ENCODE data around the gene NEDD4L.
"Not testable (repeated sequence)": the region's sequence is repeated elsewhere in the genome, so short reads cannot be mapped to it uniquely, and the experiment has no call there.

NEDD4L gene

DNA sequence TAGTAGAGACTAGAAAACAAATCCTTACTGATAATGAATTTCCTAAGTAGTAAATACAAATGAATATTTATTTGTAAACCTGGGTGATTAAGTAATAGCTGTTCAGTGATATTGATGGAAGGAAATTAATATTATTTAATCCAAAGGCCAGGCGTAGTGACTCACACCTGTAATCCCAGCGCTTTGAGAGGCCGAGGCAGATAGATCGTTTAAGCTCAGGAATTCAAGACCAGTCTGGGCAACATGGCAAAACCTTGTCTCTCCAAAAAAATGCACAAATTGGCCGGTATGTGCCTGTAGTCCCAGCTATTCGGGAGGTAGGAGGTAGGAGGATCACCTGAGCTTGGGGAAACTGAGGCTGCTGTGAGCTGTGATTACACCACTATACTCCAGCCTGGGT is 228.2 kb downstream of the NEDD4L start:
- no peak for DNase-seq

DNA sequence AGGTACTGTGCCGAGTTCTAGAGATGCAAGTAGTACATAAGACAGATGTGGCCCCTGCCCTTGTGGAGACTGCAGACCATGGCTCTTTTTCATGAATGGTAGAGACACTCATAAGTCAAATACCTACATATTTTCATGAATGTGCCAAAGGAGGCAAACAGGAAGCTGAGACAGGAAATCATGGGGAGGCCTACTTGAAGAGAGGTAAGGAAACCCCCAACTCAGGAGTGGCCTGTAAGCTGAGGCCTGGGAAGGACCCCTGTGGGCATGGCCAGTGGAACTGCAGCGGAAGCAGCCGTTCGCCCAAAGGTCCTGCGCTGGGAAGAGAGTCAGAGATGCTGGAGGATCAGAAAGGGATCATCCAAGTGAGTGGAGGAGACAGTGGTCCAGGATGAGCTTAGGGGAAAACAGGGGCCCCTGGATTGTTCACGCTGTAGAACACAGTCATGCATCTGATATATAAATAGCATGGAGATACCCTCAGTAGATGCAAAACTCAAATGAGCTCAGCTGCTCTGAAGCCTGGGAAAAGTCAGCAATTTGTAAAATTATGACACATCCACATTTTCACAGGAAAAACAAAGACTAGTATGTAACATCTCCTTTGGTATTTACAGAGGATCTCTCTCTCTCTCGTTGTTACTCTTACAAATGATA is 228.9 kb downstream of the NEDD4L start:
- no peak for DNase-seq

GRCh38 chr18:58275176-58275575 is 231.2 kb downstream of the NEDD4L start:
- no peak for DNase-seq

DNA sequence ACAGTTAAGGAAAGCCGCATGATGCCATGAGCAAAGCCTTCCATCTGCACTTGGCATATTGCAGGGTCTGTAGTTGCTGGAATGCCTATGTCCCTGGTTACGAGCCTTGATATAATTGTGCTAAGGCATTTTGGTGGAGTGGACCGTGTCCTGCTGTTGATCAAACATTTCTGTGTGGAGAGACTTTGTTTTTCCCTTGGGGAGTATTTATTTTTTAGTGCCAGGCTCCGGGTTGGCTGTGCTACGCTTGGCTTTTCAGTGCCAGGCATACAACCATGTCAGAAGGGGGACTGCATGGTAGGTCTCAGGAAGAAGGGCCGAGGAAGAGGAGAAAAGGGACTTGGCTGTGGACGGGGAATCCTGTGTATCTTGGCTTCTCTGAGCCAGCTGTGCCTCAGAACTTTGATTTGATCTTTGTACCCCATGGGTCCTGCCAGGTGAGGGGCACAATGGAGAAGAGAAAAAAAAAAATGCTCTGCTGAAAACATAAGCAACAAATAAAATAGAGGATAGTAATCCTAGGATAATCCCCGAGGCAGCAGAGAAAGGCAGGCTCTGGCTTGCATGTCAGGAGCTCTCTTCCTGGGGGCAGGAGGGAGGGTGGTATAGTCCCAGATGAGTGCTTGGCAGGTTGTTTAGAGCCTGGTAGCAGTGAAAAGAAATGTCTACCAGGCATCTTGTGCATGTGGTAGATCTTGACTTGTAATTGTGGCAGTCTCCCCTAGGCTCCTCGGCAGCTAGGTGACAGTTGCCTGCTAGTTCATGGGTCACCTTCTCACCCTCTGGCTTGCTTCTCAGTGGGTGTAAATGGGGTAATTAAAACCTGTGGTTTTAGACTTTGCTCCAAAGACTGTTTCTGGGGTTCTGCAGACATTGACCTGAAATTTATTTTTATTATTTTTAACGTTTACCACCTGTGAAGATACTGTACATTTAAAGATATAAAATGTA is 233.0 kb downstream of the NEDD4L start:
- DNase-seq, result no peak

DNA sequence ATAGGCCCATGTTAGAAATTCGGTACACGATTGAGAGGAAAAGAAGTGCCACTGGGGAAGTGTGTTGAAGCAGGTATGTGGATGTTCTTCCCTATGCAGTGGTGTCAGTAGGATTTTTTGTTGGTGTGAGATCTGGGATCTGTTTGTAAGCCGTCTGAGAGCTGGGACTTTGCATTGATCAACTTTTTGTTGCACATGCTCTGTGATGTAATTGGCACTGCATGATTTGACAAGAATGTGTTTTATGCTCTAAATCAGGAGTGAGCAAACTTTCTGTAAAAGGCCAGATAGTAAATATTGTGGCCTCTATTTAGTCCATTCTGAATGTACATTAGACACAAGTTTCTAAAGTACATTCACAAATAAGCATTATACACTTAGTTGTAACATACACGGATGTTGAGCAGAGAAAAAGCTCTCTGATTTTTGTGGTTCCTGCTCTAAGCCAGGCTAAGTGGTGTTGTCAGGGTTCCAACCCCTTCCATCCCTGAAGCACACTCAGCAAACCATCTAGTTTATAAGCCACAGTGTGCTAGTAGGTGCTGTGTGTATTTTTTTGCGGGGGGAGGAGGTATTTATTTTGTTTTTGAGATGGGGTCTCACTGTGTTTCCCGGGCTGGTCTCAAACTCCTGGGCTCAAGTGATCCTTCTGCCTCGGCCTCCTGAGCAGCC is 235.6 kb downstream of the NEDD4L start:
- no peak for DNase-seq

DNA sequence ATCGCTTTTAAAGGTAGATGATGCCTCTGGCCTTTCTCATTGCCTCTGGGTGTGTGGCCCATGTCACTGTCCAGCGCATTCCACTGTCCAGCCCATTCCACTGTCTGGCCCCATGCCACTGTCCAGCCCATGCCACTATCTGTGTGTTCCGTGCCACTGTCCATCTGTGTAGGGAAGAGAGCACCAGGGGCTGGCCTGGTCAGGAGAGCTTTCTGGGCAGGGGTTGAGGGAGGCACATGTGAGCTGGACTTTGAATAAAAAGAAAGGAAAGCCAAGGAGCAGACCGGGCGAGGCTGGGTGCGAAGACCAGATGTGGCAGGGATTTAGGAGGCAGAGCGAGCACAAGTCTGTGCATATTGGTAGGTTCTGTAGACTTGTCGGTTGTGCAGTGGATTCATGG is 236.2 kb downstream of the NEDD4L start:
- no peak for DNase-seq

GRCh38 chr18:58282872-58283271 is 238.8 kb downstream of the NEDD4L start:
- DNase-seq, result not testable (repeated sequence)

DNA sequence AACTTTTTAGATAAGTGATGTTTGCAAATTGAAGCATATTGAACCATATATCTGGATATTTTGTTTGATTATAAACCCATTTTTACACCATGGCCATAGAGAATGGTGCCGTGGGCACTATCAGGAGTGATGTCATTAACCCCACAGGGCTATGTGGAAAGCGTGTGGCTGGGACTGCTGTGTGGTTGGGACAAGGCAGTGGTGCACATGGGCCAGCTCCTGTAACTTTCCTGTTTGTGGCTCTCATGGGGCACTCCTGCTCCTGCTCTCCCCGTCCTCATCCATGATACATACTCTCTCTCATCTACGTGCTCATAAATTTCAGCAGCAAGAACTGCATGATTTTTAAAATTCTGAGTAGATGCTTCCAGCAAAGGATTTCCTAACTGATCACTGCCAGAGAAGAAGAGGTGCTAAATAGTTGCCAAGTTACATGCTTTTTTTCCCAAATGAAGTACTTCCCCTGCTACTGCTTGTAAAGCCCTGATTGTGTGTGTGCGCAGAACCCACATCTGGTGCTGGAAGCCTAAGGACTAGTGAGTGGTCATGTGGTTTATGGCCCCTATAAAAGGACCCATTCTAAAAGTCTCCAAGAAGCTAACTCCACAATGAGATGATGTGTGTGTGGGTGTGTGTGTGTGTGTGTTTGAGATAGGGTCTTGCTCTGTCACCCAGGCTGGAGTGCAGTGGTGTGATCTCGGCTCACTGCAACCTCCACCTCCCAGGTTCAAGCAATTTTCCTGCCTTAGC is 240.8 kb downstream of the NEDD4L start:
- DNase-seq, result no peak

DNA sequence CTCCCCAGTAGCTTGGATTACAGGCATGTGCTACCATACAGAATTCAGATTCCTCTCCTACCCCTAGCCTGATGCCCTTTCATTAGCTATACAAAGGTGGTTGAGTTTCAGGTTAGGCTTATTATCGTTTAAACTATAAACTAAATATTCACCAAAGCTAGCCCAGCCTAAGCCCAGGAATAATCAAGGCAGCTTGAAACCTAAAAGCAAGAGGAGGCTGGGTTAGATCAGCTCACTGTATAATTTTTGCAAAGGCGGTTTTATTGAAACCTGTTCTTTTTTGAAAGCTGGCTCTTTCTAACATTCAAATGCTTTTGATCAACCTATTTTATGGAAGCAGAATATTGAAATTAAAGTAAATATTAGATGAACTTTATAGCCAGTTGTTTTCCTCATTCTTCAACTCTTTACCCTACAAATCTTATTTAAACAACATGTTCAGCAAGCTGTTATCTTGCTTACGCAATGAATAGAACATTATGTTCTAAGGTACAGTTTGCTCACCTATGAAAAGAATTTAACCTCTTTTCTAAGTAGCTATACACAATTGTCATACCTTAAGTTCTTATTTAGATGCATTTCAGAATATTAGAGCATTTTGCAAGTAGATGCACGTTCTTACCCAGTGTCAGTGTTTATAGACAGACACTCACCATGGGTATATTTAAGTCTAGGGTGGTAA is 241.6 kb downstream of the NEDD4L start:
- DNase-seq, result no peak

- DNase-seq, result no peak
Observed at GRCh38 chr18:58286632-58287352, 242.8 kb downstream of the NEDD4L start.

DNA sequence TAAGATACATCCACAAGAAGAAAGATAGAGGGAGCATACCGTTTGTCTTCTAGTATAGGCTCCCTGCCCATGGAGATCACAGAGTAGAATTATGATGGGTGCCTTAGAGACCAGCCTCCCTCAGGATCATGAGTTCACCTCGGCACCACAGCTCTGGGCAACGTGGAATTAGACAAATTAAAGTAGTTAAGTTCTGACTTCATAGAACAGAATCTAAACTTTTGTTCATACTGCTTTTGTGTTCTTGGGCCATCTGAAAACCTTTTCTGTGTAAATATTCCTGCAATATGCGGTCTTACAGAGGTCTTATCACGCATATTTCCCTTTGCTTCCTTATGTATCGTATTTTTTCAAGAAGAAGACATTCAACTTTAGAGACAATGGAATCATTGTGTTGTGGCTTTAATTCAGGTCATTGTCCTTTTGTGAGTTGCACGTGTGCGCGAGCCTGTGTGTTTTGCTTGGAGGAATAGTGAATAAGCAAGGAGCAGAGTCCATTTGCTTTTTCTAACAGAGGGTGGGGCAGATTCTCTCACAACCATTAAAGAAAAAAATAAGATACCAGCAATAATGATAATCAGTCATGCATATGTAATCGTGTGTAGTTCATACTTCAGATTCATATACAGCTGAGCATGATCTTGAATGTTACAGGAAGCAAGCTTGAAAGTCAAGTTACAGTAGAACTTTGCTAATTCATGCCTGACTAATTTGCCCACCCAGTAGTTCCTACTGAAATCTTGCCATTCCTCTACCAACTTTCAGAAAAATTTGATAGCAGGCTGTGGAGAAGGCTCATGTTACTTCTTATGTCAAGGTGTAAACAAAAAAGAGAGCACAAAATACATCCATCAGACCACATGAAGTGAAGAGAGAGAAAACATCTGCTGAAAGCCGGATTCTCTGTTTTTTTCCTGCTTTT is 243.6 kb downstream of the NEDD4L start:
- DNase-seq, result no peak

DNA sequence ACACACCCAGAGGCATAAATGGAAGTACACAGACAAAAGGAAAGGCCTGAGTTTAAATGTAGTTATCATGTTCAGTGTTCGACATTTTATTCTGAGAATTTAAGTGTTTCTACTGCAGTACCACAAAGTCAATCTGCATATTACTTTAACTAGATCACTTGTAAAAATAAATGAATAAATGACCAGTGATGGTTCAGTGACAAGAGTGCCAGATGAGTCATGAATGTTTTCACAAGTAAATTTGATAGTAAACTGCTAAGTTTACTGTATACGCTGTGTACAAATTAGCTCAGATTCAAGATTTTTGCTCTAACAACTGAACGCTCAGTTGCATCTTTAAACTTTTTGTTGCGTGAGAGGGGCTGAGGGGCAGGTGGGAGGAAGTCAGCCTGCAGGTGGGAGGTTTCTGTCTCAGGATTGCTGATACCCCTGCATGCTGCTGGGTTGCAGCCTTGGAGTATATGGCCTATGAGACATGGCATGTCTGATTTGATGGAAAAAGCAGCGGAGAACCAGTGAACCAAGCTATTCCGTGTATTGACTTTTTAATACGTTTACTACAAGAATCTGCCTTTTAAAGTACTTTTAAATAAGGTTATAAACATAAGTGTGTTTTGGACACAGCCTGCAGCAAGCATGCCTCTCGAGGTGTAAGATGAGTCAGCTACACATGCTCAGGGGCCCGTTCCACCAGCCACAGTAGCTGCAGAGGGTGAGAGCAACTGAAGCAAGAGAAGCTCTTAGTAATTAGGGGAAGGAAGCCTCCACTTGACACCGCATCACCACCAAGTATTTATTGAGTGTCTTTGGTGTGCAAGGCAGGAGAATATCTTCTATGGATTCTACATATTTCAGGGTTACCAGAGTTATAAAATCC is 245.1 kb downstream of the NEDD4L start:
- peak; percentile 80 for DNase-seq

DNA sequence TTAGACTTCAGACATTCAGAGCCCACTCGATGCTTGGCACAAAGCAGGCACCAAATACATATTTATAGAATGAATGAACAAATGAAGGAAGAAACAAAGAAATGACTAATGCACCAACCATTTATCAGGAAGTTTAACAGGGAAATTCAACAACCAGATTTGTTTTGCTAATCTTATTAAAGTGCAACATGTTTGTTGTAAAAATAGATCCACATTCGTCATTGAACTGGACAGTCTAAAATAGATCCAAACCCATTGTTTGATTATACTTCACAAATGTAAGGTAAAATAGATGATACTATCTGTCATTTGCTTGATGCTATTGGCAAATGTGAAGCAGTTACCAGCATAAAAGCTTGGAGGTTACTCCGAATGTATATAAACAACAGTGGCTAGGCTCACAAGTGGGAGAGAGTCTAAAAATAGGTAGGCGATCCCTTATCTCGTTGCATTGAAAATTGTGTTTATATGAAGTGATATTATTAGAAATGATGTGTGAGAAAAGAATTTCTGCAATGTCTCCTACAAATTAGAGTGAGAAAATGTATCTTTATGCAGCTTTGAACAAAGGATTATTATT is 246.2 kb downstream of the NEDD4L start:
- no peak for DNase-seq

GRCh38 chr18:58291131-58291530 is 247.1 kb downstream of the NEDD4L start:
- no peak for DNase-seq

DNA sequence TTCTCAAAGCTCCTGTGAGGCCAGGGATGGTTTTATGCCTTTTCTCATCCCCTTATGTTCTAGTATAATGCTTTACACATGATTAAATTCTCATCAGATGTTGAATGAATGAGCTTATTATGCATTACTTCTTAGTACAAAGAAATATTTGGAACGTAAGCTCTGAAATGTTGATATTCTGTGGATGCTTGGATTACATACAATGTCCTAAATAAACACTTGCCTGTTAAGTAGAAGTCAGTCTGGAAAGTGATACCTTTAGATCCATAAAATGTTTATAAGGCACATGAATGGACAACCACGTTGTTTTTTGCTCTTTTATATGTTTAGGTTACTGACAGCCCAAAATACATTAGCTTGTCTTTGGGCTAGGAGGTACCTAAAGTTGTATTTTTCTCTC is 248.6 kb downstream of the NEDD4L start:
- DNase-seq, result no peak

DNA sequence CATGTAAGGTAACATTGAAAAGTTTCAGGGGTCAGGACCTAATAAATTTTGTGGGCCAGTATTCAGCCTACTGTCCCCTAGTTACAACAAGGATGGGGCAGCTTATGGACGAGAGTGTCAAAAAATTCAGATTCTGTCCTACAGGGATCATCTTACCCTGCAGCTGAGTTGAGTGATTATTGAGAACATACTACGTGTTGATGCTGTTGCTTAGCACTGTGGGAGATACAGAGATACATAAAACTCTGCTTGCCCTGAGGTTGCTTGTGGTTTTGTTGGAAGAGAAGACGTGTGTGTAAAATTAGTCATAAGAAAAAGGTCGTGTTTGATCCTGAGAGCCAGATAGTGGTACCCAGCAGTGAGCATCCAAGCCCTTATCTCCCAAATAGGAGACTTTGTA is 253.2 kb downstream of the NEDD4L start:
- DNase-seq, result no peak

- no peak for DNase-seq
Observed at GRCh38 chr18:58298251-58299134, 254.5 kb downstream of the NEDD4L start.

GRCh38 chr18:58299135-58299473 is 255.1 kb downstream of the NEDD4L start:
- DNase-seq, result no peak

Measured in islet precursor cell (in vitro differentiated cells).